Sigmoid colon (tissue), 4 donors: Measurements from ENCODE around the gene NIM1K.

Experiments used
- POLR2A ChIP-seq, 2 donors: fragments of 450-650 bp; IDR thresholded peaks; one replicate each; pipeline ENCODE4 v1.6.1; 2016; ENCODE audit warnings: antibody characterized with exemption in 2 of 2, mild to moderate bottlenecking in 2 of 2, moderate library complexity in 2 of 2
- POLR2AphosphoS5 ChIP-seq, 4 donors: sonication (generic); formaldehyde crosslinking; IDR thresholded peaks; one replicate each; pipeline ENCODE4 v1.6.1; 2017; ENCODE audit warnings: antibody characterized with exemption in 4 of 4

DNA sequence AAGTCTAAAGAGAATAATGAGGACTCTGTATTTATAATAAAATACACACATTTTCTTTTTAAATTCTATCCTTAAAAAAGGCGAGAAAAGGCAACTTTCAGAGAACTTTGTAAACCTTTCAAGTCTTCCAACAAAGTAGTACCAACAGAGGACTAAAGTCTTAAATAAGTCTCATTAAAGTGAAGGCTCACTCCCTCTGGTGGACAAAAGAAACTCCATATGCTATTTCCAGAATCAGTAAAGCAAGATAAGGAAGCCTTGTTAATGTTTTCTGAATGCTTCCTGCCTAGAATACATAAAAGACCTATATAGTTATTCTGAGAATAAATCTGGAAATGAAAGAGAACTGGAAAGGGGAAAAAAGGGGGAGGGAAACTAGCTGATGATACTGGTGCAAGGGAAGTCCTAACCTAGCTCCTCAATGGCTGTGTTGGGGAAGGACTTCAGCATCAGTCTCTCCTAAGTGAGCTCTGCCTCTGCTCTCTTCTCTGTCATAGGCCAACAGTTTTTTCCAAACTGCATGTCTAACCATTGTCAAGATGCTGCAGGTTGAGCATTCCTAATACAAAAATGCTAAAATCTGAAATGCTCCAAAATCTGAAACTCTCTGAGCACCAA, 114.0 kb downstream of the NIM1K start:
- TF ChIP-seq POLR2A (IDR thresholded peaks at IDR 0.05) (no peak), POLR2AphosphoS5 (IDR thresholded peaks at IDR 0.05) (no peak)
